SK-MEL-5 (cell line): ENCODE results near the gene STS. TPM values are rescaled to one million over a fixed set of nuclear protein-coding genes. Genes with fewer than 3 reads are reported as not detected.
"Not testable (repeated sequence)": the region's sequence is repeated elsewhere in the genome, so short reads cannot be mapped to it uniquely, and the experiment has no call there.

Experiments
- DNase-seq: peaks from one replicate; pipeline ENCODE4 v3.0.0-alpha.2; 2016; ENCODE audit warnings: low read depth, low spot score
- in situ Hi-C: cut with HindIII; loops from 2 replicates; pipeline ENCODE4 v1.10.0; 2016; ENCODE audit warnings: low sequenced_read_pairs, high pct_unique_total_duplicates, low pct_unique_long_range_greater_than_20kb
- small RNA-seq, 2 experiments: library from RNA; depleted of rRNA; stranded (forward); fragments of <200 nt; gene quantifications; one replicate each; pipeline ENCODE3, GENCODE V24; 2014
- total RNA-seq: library from RNA; depleted of rRNA; stranded (reverse); fragments of >200 nt; shearing (Covaris generic); gene quantifications from 2 replicates; pipeline ENCODE4 v1.2.3, GENCODE V29; 2014; rRNA removed

The STS gene
- total RNA-seq, 1 experiment from 2014 or later: 3.0 TPM

- no peak for DNase-seq
- in situ Hi-C loops: no loop called here
Observed at GRCh38 chrX:7159149-7159861, 11.8 kb downstream of the STS start.

- in situ Hi-C loops: no loop called here
Observed at GRCh38 chrX:7163146-7163677, 15.7 kb downstream of the STS start.

GRCh38 chrX:7164174-7164573 lies 16.7 kb downstream of the STS start:
- in situ Hi-C loops: no loop called here
- peak; percentile 1 for DNase-seq

More at GRCh38 chrX:7163146-7163677, 15.7 kb downstream of the STS start:
- DNase-seq: no peak

GRCh38 chrX:7168371-7168770 lies 20.9 kb downstream of the STS start:
- DNase-seq: no peak
- in situ Hi-C loops: no loop called here

- no peak for DNase-seq
- in situ Hi-C loops: no loop called here
Observed at GRCh38 chrX:7169627-7170026, 22.1 kb downstream of the STS start.

- in situ Hi-C loops: no loop called here
- peak; percentile 58 for DNase-seq
Observed at GRCh38 chrX:7170898-7171297, 23.4 kb downstream of the STS start.

- DNase-seq, in situ Hi-C loops: not testable (repeated sequence)
Observed at GRCh38 chrX:7178859-7179258, 31.3 kb downstream of the STS start.

GRCh38 chrX:7179446-7179845 lies 31.9 kb downstream of the STS start:
- no peak for DNase-seq
- in situ Hi-C loops: no loop called here

GRCh38 chrX:7184816-7185215 lies 37.3 kb downstream of the STS start:
- in situ Hi-C loops: no loop called here

GRCh38 chrX:7188672-7189071 lies 41.2 kb downstream of the STS start:
- no peak for DNase-seq
- in situ Hi-C loops: no loop called here

More at GRCh38 chrX:7184816-7185215, 37.3 kb downstream of the STS start:
- DNase-seq: no peak

GRCh38 chrX:7190157-7190556 lies 42.6 kb downstream of the STS start:
- in situ Hi-C loops: no loop called here

GRCh38 chrX:7191681-7192110 lies 44.2 kb downstream of the STS start:
- DNase-seq: peak; percentile 18
- in situ Hi-C loops: no loop called here

More at GRCh38 chrX:7190157-7190556, 42.6 kb downstream of the STS start:
- no peak for DNase-seq

- in situ Hi-C loops: no loop called here
- DNase-seq: no peak
Observed at GRCh38 chrX:7192871-7193270, 45.4 kb downstream of the STS start.

- DNase-seq: no peak
- in situ Hi-C loops: no loop called here
Observed at GRCh38 chrX:7194606-7195005, 47.1 kb downstream of the STS start.

Small RNAs within 50 kb of the gene (small RNA-seq; reads per million reads assigned to genes)
- 0 to 0.14 reads per million in 2 experiments for gene MIR4767

Other genes with a start within 250 kb of the STS start
- 8.6 and 10.7 TPM in 2 replicates for gene PUDP, start 441 bp downstream of the STS start, total RNA-seq